ENCODE measurements around the gene CFLAR.
"Not testable (repeated sequence)": the region's sequence is repeated elsewhere in the genome, so short reads cannot be mapped to it uniquely, and the experiment has no call there.

CFLAR gene

GRCh38 chr2:201116115-201116958, at the start of gene CFLAR:
CFLAR (plus strand) TSS chr2:201116164; CDS start chr2:201129866, 13,702 bp downstream.
- peak; percentile 85 for DNase-seq

DNA sequence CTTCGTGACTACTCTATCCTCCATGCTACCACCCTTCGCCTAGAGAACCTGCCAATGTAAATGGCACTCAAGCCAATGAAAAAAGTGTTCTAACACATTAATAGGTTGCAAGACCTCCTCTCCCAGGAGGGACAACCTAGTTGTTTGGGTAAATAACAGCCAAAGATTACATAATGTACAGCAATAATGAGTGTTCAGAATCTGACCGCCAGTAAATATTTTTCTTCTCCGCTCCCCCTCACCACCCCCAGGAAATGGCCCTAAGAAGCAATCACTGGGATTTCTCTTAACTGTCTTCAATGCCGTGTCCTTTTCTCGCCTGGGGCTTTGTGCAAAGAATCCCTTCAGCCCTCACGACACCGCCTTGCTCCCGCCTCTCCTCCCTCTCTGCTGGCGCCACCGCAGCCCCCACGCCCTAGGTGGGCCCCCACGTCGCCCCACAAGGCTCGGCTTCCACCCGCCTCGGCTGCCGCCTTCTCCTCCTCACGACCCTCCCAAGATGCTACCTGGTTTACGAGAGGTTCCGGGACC, 45.0 kb upstream of the CFLAR start:
- DNase-seq: no peak

- peak; percentile 97 for DNase-seq
Measured at GRCh38 chr2:201071479-201072200, 44.3 kb upstream of the CFLAR start, which contains the start of the genes HYCC2 and NDUFB3. HYCC2 (minus strand) TSS chr2:201071671; CDS start chr2:201024009, 47,662 bp downstream. NDUFB3 (plus strand) TSS chr2:201072001; CDS start chr2:201078883, 6,882 bp downstream.

DNA sequence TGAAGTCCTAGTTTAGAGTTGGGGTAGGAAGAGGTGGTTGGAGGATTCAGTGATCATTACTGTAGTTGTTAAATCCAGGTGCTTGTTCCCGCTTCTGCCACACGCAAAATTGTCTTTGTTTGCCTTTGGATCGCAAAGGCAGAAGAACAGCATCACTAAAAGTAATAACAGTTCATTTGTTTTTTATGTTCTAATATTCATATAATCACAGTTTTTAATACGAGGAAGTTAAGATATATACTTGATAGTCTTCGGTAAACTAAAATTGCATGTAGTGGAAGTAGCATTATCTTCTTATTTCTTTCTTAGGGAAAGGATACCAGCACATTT, 43.8 kb upstream of the CFLAR start:
- no peak for DNase-seq

DNA sequence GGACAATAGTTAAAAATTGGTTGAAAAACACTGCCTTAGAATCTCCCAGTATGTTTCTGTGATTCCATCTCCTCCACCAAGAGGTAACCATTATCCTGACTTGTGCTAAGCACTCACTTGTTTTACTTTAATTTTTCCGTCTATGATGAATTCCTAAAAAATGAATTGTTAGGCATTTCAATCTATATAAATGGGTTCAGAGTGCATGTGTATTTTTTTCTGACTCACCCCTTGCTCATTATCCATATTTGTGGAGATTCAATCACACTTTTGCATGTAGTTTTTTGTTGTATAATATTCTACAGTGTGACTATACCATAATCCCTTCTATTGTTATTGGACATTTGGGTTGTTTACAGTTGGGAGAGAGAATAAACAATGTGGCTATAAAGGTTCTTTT, 42.9 kb upstream of the CFLAR start:
- no peak for DNase-seq

DNA sequence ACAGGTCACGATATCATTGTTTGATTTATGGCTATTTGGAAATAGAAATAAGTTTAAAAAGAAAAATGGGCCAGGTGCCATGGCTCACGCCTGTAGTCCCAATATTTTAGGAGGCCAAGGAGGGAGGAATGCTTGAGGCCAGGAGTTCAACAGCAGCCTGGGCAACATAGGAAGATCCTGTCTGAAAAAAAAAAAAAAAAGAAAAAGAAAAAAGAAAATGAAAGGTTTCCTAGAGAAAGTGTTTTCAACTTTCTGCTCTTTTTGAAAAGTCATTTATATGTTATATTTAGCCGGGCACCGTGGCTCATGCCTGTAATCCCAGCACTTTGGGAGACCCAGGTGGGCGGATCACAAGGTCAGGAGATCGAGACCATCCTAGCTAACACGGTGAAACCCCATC, 41.0 kb upstream of the CFLAR start:
- no peak for DNase-seq

GRCh38 chr2:201084863-201085262, 31.1 kb upstream of the CFLAR start:
- DNase-seq: no peak

GRCh38 chr2:201090574-201090973, 25.4 kb upstream of the CFLAR start:
- no peak for DNase-seq

- DNase-seq: no peak
Measured at GRCh38 chr2:201093573-201093972, 22.4 kb upstream of the CFLAR start.

GRCh38 chr2:201100497-201100896, 15.5 kb upstream of the CFLAR start:
- no peak for DNase-seq

DNA sequence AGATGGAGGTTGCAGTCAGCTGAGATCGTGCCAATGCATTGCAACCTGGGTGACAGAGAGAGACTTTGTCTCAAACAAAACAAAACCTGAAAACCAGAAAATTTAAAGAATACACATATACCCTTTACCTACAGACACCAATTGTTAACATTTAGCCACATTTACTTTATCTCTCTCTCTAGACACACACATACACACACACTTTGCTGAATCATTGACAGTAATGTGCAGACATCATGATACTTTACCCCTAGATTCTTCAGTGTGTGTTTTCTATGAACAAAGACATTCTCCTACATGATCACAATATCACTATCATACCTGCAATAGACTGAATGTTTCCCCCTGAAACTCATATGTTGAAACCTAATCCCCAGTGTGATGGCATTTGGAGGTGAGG, 10.2 kb upstream of the CFLAR start:
- no peak for DNase-seq

- no peak for DNase-seq
Measured at GRCh38 chr2:201107624-201108023, 8.3 kb upstream of the CFLAR start.

DNA sequence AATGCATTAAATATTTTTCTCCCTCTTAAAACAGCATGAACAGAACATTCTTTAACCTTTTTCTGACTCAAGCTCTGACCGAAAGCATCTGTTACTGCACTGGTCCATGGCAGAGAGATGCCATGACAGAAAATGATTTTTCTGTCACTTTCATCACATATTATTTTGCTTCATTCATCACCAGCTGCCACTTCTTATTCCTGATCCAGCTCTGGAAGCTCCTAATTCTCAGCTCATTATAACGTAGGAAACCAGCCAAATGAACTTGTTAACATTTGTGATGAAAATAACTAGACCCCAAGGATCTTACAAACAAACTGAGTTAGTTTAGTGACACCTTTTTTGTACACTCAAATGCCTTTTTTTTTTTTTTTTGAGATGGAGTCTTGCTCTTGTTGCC, 7.6 kb upstream of the CFLAR start:
- DNase-seq: no peak

DNA sequence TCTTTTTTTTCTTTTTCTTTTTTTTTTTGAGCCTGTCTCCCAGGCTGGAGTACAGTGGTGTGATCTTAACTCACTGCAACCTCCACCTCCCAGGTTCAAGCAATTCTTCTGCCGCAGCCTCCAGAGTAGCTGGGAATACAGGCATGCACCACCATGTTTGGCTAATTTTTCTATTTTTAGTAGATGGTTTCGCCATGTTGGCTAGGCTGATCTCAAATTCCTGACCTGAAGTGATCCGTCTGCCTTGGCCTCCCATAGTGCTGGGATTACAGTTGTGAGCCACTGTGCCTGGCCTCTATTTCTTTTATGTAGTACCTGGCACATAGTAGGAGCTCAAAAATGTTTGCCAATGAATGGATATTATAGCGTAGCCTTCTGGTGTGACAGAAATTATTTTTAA, 6.8 kb upstream of the CFLAR start:
- no peak for DNase-seq

GRCh38 chr2:201110615-201111014, 5.3 kb upstream of the CFLAR start:
- no peak for DNase-seq

GRCh38 chr2:201111096-201111495, 4.9 kb upstream of the CFLAR start:
- no peak for DNase-seq

DNA sequence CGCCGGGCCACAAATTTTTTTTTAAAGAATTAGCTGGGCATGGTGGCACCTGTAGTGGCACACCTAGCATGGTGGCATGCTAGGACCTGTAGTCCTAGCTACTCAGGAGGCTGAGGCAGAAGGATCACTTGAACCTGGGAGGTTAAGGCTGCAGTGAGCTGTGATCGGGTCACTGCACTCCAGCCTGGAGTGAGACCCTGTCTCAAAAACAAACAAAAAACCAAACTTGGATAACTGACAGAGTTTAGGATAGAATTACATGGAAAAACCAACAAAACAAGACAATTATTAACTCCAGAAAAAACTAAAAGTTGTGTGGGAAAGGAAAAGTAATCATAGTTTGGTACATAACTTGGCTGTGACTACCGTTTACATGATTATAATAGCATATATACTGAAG, 1.6 kb upstream of the CFLAR start:
- no peak for DNase-seq

DNA sequence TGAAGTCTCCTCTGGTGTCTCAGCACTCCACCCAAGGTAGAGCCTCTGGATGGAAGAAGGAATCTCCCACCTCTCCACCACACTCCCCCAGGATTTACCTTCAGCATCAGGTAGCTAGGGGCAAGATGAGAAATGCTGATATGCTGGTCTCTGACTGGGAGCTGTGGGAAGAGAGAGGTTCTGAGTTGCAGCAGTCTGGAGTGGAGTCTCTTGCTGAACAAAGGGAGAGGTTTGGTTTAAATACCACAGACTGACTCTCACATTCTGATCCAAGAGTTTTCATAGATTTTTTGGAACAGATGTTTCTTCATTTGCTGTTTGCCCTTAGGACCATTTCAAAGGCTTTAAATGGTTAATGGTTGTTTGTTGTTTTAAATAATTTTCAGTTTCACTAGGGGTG, 1.1 kb upstream of the CFLAR start:
- no peak for DNase-seq

GRCh38 chr2:201116959-201117734, 1.2 kb downstream of the CFLAR start:
- peak; percentile 48 for DNase-seq

GRCh38 chr2:201117735-201118094, 1.8 kb downstream of the CFLAR start:
- not testable (repeated sequence) for DNase-seq

- peak; percentile 81 for DNase-seq
Measured at GRCh38 chr2:201118121-201118960, 2.4 kb downstream of the CFLAR start.
